Breast epithelium (tissue), 4 donors: ENCODE measurements around the gene SPOCK1. TPM values are rescaled to one million over a fixed set of nuclear protein-coding genes. Genes with fewer than 3 reads are reported as not detected.

Experiments used
- DNase-seq, 2 donors: peaks; one replicate each; pipeline ENCODE4 v3.0.0-alpha.2; 2019; ENCODE audit warnings: low spot score in 2 of 2
- H3K27ac ChIP-seq, 2 donors: fragments of 200-600 bp; sonication (generic) in 1 of 2; one replicate each; pipeline ENCODE4 v1.5.1; 2016 to 2019; ENCODE audit warnings: mild to moderate bottlenecking in 1 of 2
- H3K27me3 ChIP-seq, 2 donors: fragments of 200-600 bp; sonication (generic) in 1 of 2; one replicate each; pipeline versions ENCODE4 v1.5.1 to v1.6.0; 2017 to 2019; ENCODE audit warnings: control low read depth in 1 of 2, mild to moderate bottlenecking in 1 of 2
- H3K36me3 ChIP-seq: fragments of 200-600 bp; one replicate; pipeline ENCODE4 v1.5.1; 2019
- H3K4me1 ChIP-seq, 2 donors: fragments of 200-600 bp; sonication (generic); one replicate each; pipeline ENCODE4 v1.5.1; 2016 to 2019; ENCODE audit warnings: control low read depth in 1 of 2
- H3K4me3 ChIP-seq, 3 donors: fragments of 200-600 bp; sonication (generic); 1 replicate in 2 of 3; 2 replicates in 1 of 3; pipeline ENCODE4 v1.5.1; 2016 to 2019; ENCODE audit warnings: mild to moderate bottlenecking in 3 of 3, moderate library complexity in 2 of 3
- H3K9me3 ChIP-seq, 2 donors: fragments of 200-600 bp; sonication (generic) in 1 of 2; one replicate each; pipeline ENCODE4 v1.5.1; 2016 to 2019; ENCODE audit warnings: control low read depth in 1 of 2
- POLR2A ChIP-seq: fragments of 450-650 bp; IDR thresholded peaks from one replicate; pipeline ENCODE4 v1.6.1; 2016; ENCODE audit warnings: antibody characterized with exemption, mild to moderate bottlenecking, moderate library complexity
- POLR2AphosphoS5 ChIP-seq, 3 donors: sonication (generic); formaldehyde crosslinking; IDR thresholded peaks; one replicate each; pipeline ENCODE4 v1.6.1; 2017; ENCODE audit warnings: antibody characterized with exemption in 3 of 3
- intact Hi-C: fragments of 100-400 bp; cut with DNase I; formaldehyde crosslinking; loops from one replicate; pipeline ENCODE4 v1.15.1; 2023; ENCODE audit warnings: low total_unique reads
- total RNA-seq, 3 donors: library from RNA; depleted of rRNA; stranded (reverse); fragments of >200 nt; gene quantifications; one replicate each; pipeline ENCODE4 v1.1.0, GENCODE V29; 2016
- TF ChIP-seq, protein P1 (sequence below), 3 donors: fragments of 450-650 bp; IDR thresholded peaks; one replicate each; pipeline ENCODE4 v1.5.1; 2016 to 2017; ENCODE audit warnings: antibody characterized with exemption in 3 of 3, mild to moderate bottlenecking in 3 of 3, moderate library complexity in 3 of 3

The SPOCK1 gene
- total RNA-seq, 3 donors from 2014 or later = 14.5 to 52.0 (median 24.3) TPM

DNA sequence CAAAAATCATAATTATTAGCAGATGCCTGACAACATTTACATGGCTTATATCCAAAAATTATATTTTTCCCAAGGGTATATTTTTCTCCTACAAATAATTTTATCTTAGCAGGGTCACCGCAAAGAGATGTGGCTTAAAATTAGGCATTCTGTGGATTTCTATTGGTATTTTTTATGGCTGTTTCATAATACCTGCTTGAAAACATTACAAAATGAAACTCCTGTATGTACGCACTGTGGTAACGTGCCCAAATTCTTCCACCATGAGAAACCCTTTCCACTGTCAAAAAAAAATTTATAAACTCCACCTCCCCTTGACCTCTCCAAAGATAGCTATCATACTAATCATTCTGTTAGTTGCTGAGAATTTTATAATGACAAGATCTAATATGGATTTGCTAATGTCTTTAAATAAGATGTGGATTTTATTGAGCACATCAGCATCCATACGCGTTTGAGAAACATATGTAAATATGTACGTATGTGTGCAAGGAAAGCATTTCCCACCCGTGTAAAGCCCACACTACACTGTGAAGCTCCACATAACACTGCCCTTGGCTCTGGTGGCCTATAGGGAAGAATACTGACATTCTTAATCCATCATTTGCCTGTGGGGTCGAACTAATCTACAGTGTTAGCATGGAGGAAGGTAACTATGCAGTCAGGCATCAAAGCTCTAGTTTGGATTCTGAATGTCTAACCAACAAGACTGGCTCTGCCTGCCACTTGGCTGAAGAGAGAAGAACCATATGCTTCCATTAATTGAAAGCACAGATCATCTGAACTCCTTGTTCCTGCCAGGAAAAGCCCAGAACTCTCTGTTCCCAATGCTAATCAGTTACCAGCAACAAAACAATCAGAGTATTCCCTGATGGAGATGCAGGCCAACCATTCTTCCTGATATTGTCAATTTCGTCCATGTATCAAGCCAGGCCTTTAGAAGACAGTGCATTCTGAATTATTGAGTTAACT is 244.7 kb downstream of the SPOCK1 start:
- Histone ChIP-seq H3K4me1 (no peaks in the 10 kb centered on the region), H3K4me3 (no peak overlapping the region), H3K36me3 (no peaks in the 10 kb centered on the region), H3K27ac (peak overlapping the region; percentile 53 to 80), H3K27me3 (no peaks in the 10 kb centered on the region), H3K9me3 (no peaks in the 10 kb centered on the region)
- intact Hi-C loops = no loop called here
- TF ChIP-seq POLR2A = no peak
- peak in 2 of 3 donors; percentile 36 to 91 for TF ChIP-seq POLR2AphosphoS5 (IDR thresholded peaks at IDR 0.05)
- TF ChIP-seq, protein P1, sequence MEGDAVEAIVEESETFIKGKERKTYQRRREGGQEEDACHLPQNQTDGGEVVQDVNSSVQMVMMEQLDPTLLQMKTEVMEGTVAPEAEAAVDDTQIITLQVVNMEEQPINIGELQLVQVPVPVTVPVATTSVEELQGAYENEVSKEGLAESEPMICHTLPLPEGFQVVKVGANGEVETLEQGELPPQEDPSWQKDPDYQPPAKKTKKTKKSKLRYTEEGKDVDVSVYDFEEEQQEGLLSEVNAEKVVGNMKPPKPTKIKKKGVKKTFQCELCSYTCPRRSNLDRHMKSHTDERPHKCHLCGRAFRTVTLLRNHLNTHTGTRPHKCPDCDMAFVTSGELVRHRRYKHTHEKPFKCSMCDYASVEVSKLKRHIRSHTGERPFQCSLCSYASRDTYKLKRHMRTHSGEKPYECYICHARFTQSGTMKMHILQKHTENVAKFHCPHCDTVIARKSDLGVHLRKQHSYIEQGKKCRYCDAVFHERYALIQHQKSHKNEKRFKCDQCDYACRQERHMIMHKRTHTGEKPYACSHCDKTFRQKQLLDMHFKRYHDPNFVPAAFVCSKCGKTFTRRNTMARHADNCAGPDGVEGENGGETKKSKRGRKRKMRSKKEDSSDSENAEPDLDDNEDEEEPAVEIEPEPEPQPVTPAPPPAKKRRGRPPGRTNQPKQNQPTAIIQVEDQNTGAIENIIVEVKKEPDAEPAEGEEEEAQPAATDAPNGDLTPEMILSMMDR (IDR thresholded peaks at IDR 0.05) = no peak
- no peak for DNase-seq

DNA sequence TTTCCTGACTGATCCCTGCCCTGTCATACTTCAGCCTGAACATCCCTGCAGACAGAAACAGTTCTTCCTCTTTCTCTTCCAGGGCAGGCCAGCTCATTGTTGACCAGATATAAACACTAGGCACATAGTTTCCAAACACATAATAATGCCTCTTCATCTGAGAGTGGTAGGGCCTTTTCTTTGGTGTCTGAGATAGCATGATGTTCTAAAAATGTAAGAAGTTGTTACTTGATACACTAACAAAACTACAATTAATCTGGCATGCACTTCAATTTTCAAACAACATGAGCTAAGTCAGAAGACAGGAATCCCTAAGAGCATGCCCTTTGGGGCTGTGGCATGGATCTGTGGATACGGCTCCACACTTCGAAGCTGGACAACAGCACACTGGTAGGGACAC is 246.6 kb downstream of the SPOCK1 start:
- DNase-seq = no peak
- no peaks in the 10 kb centered on the region for H3K36me3 ChIP-seq
- H3K9me3 ChIP-seq = no peaks in the 10 kb centered on the region
- H3K27ac ChIP-seq = no peak overlapping the region
- H3K4me1 ChIP-seq = no peaks in the 10 kb centered on the region
- no peaks in the 10 kb centered on the region for H3K27me3 ChIP-seq
- intact Hi-C loops = no loop called here
- TF ChIP-seq, protein P1 (IDR thresholded peaks at IDR 0.05) = no peak
- TF ChIP-seq POLR2AphosphoS5 (IDR thresholded peaks at IDR 0.05) = no peak
- no peak for TF ChIP-seq POLR2A
- H3K4me3 ChIP-seq = no peak overlapping the region

DNA sequence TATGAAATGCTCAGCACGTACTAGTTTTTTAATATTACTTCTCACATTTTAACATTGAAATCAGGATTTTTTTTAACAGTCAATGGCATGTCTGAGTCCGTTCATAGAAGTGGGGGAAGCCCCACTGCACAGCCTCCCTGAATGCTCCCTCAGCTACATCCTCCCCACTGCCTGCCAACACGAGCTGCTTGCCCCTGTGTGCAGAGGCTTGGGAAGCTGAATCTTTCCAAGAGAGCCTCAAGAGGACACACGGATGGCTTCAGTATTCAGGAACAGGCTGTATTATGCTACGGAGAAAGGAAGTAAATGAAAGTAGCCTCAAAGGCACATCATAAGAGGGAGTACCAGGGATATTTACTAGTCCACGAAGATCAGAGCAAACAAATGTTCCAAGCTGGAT is 248.7 kb downstream of the SPOCK1 start:
- TF ChIP-seq POLR2A = no peak
- TF ChIP-seq, protein P1 (IDR thresholded peaks at IDR 0.05) = no peak
- TF ChIP-seq POLR2AphosphoS5 (IDR thresholded peaks at IDR 0.05) = no peak
- H3K4me3 ChIP-seq = no peak overlapping the region
- no peak for DNase-seq
- no peaks in the 10 kb centered on the region for H3K27me3 ChIP-seq
- H3K27ac ChIP-seq = no peak overlapping the region
- no peaks in the 10 kb centered on the region for H3K4me1 ChIP-seq
- no peaks in the 10 kb centered on the region for H3K36me3 ChIP-seq
- intact Hi-C loops = no loop called here
- H3K9me3 ChIP-seq = no peaks in the 10 kb centered on the region

DNA sequence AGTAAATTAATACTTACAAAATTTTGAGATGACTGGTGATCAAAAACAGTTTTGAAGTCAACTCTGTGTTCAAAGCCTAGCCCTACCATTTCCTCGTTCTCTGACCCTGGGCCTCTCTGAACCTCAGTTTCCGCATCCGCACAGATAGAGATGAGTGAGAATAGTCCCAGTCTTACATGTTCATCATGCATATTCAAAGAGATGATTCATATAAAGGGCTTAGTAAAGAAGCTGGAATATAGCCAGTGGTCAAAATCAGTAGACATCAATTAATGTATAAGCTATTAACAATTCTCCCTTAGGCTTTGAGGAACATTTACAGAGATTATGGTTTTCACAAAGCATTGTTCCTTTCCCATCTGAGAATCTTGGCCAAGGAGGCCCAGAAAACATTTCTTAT is 250.6 kb downstream of the SPOCK1 start:
- no peak overlapping the region for H3K4me3 ChIP-seq
- no peaks in the 10 kb centered on the region for H3K9me3 ChIP-seq
- no peak for DNase-seq

DNA sequence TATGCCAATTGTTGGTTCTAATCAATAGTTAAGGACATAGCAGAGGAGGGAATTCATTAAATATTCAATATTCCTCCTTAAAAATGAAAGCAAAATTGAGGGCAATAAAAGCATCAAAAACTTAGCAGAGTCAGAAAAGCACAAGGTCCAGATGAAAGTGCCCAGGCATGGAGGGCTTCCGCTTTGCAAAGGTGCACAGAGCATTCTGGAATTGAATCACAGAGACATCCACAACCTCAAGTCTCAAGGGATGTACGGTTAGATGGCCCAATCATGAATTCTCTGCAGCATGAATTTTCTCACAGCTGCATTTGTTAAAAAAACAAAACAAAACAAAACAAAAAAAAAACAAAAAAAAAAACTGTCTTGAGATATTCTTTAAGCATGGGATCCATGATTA is 253.7 kb downstream of the SPOCK1 start:
- Histone ChIP-seq H3K27ac (no peak overlapping the region), H3K9me3 (no peaks in the 10 kb centered on the region), H3K4me1 (no peaks in the 10 kb centered on the region), H3K27me3 (no peaks in the 10 kb centered on the region), H3K36me3 (no peaks in the 10 kb centered on the region), H3K4me3 (no peak overlapping the region)
- TF ChIP-seq POLR2A (no peak), POLR2AphosphoS5 (IDR thresholded peaks at IDR 0.05) (no peak)
- TF ChIP-seq, protein P1 (IDR thresholded peaks at IDR 0.05) = no peak
- DNase-seq = no peak
- intact Hi-C loops = no loop called here

More for the DNA sequence above, 250.6 kb downstream of the SPOCK1 start:
- Histone ChIP-seq H3K36me3 (no peaks in the 10 kb centered on the region), H3K4me1 (no peaks in the 10 kb centered on the region), H3K27ac (no peak overlapping the region), H3K27me3 (no peaks in the 10 kb centered on the region)
- intact Hi-C loops = no loop called here
- no peak for TF ChIP-seq POLR2A
- no peak for TF ChIP-seq POLR2AphosphoS5 (IDR thresholded peaks at IDR 0.05)
- TF ChIP-seq, protein P1 (IDR thresholded peaks at IDR 0.05) = no peak
